Kidney capillary endothelial cell (primary cell): ENCODE data around the gene VGLL1.

Experiments
- DNase-seq: peaks from one replicate; pipeline ENCODE4 v3.0.0-alpha.2; 2018; ENCODE audit warnings: low spot score

VGLL1 gene

GRCh38 chrX:136555694-136556093 is 23.7 kb downstream of the VGLL1 start:
- no peak for DNase-seq

- DNase-seq: no peak
Observed at GRCh38 chrX:136572030-136572429, 40.0 kb downstream of the VGLL1 start.

DNA sequence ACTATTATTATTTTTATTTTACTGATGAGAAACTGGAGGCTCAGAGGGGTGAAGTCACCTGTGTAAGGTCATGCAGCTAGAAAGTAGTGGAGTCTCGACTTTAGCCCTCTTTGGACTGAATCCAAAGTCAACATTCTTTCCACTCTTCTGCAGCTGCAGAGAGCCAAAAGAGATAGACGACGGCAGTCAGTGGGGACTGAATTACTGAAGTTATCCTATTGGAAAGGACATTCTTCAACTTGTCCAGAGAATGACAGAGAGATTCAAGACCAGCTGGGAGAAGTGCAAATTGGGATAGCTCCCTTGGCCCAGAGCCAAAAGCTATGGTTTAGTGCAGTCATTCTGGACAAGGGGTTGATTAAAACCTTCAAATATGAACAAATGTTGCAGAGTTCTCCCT is 42.5 kb downstream of the VGLL1 start:
- no peak for DNase-seq

- peak; percentile 36 for DNase-seq
Observed at GRCh38 chrX:136577552-136577951, 45.5 kb downstream of the VGLL1 start.

DNA sequence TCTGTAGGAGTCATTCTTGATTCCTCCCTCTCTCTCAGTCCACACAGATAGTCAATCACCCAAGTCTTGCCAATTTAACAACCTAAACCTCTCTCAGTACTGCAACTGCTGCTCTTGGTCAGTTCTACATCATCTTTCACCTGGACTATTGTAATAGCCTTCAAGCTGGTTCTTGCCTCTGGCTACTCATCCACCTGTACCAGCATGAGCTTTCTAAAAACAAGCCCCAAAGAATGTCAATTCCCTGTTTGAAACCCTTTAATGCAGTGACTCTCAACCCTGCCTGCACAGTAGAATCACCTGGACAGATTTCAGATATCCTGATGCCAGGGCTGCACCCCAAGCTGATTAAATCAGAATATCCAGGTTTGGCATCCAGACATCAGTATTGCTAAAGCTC is 48.3 kb downstream of the VGLL1 start:
- no peak for DNase-seq

GRCh38 chrX:136582624-136583023 is 50.6 kb downstream of the VGLL1 start:
- DNase-seq: no peak

GRCh38 chrX:136584545-136584944 is 52.5 kb downstream of the VGLL1 start:
- DNase-seq: no peak

GRCh38 chrX:136585262-136585661 is 53.2 kb downstream of the VGLL1 start:
- no peak for DNase-seq

DNA sequence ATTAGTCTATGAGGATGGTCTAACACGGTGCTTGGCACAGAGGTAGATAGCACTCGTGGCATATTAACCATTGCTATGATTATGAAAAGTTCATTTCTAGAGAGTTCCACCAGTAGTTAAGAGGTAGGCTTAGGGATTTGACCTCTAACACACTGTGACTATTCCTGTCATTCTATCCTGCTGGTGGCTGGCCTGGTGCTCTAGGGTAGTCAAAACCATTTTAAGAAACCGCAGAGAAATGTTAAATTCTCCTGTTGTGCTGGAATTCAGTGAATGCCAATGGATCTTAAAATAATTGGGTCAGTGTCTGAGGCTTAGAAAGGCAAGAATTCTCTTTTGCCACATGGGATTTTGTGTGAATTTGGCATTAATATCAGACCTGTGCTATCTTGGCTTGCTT is 53.9 kb downstream of the VGLL1 start:
- DNase-seq: no peak

- DNase-seq: no peak
Observed at GRCh38 chrX:136586386-136586785, 54.4 kb downstream of the VGLL1 start.

GRCh38 chrX:136587532-136587931 is 55.5 kb downstream of the VGLL1 start:
- no peak for DNase-seq

DNA sequence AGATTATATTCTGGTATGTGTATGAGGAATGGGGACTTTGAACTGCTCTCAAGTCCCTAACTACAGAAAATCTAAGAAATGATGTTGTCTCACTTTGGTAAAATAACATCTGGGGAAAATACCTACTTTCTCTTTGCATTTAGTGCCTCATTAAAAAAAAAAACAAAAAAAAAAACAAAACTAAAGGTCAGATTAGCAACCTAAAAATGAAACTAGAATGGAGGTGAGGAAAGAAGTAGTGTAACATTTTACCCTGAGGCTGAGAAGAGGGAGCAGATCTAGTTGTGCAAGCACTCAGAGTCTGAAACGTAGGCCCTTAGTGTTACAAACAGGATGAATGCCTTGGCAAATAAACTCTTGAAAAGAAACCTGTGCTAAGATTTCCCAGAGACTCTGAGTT is 56.0 kb downstream of the VGLL1 start:
- no peak for DNase-seq

DNA sequence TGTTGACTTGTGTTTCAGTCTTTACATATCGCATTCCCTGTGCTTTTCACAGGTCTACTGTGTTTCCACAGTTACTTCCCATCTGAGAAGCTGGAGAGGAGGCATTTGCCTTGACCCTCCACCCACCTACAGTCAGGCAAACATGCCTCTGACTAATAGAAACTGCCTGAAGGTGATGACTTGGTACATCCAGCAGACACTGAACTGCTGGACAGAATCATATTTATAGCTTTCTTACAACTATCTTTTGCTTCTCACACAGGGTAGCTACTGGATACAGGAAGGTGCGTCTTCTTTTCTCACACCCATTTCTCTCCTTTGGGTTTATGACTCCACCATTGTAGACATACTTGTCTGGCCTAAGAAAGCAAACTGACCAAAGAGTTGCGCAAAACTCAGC is 58.0 kb downstream of the VGLL1 start:
- DNase-seq: no peak

GRCh38 chrX:136597356-136597755 is 65.3 kb downstream of the VGLL1 start:
- no peak for DNase-seq

DNA sequence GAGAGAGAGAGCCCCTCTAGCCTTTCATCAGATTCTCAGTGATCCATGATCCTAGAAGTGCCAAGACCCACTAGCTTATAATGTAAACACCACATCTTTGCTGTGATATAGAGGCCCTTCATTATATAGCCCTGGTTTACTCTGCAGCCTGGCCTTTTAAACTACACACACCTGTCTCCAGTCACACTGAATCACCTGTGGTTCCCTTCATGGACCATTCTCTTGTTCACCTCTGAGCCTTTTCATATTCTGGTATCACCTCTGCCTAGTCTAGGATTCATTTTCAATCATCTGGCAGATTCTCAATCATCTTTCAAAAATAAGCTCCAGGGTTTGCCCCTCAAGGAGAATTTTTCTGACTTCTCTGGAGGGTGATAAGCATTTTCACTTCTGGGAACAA is 65.9 kb downstream of the VGLL1 start:
- no peak for DNase-seq

- no peak for DNase-seq
Observed at GRCh38 chrX:136598631-136599030, 66.6 kb downstream of the VGLL1 start.

GRCh38 chrX:136600059-136600458 is 68.0 kb downstream of the VGLL1 start:
- no peak for DNase-seq
